Measurements from ENCODE around the gene RERG.
"Not testable (repeated sequence)": the region's sequence is repeated elsewhere in the genome, so short reads cannot be mapped to it uniquely, and the experiment has no call there.

The RERG gene

GRCh38 chr12:15143467-15143866 lies 77.8 kb downstream of the RERG start:
- DNase-seq (ENCODE audit: low read depth): no peak

GRCh38 chr12:15142711-15143110 lies 78.5 kb downstream of the RERG start:
- no peak for DNase-seq (ENCODE audit: low read depth)

DNA sequence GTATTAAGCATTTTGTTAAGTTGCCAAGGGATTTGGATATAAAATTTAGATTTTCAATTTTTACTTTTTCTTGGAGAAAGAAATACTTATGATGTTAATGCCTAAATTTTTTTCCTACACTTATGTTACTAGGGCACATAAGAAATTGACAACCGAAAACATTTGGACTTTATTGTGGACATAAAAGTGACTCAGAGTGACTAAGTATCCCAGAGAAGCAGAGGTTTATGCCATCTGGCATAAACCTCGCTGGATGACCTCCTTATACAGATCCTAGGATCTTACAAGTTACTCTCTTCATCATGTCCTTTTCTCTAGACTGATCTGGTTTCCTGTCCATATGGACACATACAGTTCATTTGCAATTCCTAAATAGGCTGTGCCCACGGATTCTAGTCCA lies 89.8 kb downstream of the RERG start:
- no peak for DNase-seq (ENCODE audit: low read depth)

DNA sequence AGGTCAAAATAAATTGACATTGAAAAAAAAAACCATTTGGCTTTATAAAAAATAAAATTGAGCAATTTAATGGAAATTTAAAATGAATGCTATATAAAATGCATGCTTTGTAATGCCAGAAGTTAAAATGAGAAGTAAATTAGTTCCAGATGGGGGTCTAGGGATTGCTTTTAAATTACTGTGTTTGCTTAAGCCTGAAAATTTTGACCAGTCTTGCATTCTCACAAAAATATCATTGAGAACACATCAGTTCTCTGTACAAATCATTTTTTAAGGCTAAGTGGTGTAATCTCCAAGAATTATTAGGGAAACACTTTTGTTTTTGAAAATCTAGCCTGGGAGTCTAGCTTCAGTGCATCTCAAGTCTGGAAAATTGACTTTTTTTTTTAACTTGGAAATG lies 90.7 kb downstream of the RERG start:
- no peak for DNase-seq (ENCODE audit: low read depth)

DNA sequence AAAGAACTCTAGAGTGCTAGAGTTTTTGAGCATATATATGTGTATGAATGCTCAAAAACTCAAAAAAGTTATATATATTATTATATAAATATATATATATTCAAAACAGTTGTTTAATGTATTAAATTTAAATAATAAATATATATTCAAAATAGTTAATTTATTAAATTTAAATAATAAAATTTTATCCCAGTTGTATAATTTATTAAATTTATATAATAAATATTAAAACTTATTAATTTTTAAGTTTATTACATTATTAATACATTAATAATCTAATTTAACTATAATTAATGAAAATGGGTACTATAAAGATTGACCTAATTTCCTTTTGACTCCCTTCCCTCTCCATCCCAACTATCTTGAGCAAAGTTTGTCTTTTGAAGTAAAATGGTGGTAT lies 97.8 kb downstream of the RERG start:
- no peak for DNase-seq (ENCODE audit: low read depth)

- DNase-seq (ENCODE audit: low read depth): no peak
These were observed 98.9 kb downstream of the RERG start for GRCh38 chr12:15122344-15122743.

- DNase-seq (ENCODE audit: low read depth): no peak
These were observed 102.3 kb downstream of the RERG start for GRCh38 chr12:15118955-15119354.

DNA sequence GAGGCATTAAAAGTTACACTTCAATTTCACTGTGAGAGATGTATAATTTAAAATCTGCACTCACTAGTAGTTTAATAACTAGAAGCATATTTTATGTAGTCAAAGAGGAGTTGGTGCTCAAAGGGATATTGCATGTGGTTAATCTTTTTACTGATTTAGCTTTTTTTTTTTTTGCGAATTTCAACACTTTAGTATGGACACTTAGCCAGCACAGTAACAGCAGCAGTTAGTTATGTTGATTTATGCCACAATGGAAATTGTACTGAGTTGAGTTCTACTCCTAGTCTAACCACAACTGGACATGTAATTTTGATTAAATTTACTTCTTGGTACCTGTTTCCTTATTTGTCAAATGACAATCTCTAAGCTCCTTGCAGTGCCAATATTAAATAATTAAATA lies 104.2 kb downstream of the RERG start:
- DNase-seq (ENCODE audit: low read depth): no peak

- DNase-seq (ENCODE audit: low read depth): no peak
These were observed 105.1 kb downstream of the RERG start for GRCh38 chr12:15116086-15116485.

- no peak for DNase-seq (ENCODE audit: low read depth)
These were observed 105.8 kb downstream of the RERG start for GRCh38 chr12:15115434-15115833.

- DNase-seq (ENCODE audit: low read depth): no peak
These were observed 106.7 kb downstream of the RERG start for GRCh38 chr12:15114501-15114900.

DNA sequence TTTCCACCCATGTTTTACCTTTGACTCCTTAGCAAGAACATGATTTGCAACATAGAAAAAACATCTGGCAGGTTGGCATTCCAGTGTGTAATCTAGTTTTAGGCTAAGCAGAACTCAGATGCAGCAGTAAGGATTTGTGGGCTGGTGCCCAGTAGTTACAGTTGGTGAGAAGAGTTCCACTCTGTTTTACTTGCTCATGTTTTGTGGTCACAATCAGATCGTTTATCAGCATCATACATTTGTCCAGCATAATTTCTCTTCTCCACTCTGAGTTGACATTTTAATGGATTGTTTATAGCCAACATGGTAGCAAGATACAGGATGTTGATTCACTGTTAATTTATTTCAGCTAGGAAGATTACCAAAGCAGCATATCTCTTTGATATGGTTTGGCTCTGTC lies 128.4 kb downstream of the RERG start:
- no peak for DNase-seq (ENCODE audit: low read depth)

DNA sequence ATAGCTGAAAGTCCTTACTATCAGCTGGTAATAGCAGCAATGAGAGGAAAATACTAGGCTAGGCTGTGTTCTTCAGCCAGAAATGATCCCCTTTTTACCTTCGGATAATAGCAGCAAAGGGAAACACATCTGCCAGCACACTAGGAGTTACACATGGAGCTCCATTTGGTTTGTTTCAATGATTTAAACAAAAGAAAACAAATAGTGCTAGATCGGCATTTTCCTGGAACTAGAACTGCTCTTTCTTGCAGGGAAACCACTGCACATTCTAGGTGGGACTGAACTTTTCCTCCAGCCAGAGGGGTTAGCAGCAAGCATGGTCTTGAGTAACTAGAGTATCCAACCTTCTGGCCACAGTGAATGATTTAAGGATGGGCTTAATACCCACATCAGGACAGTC lies 130.8 kb downstream of the RERG start:
- DNase-seq (ENCODE audit: low read depth): no peak

GRCh38 chr12:15088105-15088504 lies 133.1 kb downstream of the RERG start:
- DNase-seq (ENCODE audit: low read depth): no peak

- not testable (repeated sequence) for DNase-seq (ENCODE audit: low read depth)
These were observed 143.5 kb downstream of the RERG start for GRCh38 chr12:15077751-15078150.

- DNase-seq (ENCODE audit: low read depth): no peak
These were observed 146.9 kb downstream of the RERG start for GRCh38 chr12:15074351-15074750.

- no peak for DNase-seq (ENCODE audit: low read depth)
These were observed 162.1 kb downstream of the RERG start for GRCh38 chr12:15059123-15059522.

All from stimulated activated CD4-positive, alpha-beta T cell treated with anti-CD3 and anti-CD28 coated beads, Interleukin-2, amount 100 ng/mL, for 4 hours (primary cell).